ENCODE results near the gene MARCHF10. TPM values are rescaled to one million over a fixed set of nuclear protein-coding genes. Genes with fewer than 3 reads are reported as not detected.

The MARCHF10 gene
- polyA plus RNA-seq, 1 experiment, result 0.14 TPM

- no peak for TF ChIP-seq CTCF (IDR thresholded peaks at IDR 0.05; ENCODE audit: low read depth, low read length)
- Histone ChIP-seq H3K27me3 (ENCODE audit: control insufficient read depth, insufficient read depth, low read length) (no peaks in the 10 kb centered on the region), H3K9me3 (ENCODE audit: control insufficient read depth, insufficient read depth, low read length) (no peaks in the 10 kb centered on the region; the same call in none of the 2 replicates), H3K4me3 (ENCODE audit: low read depth, low read length) (no peak overlapping the region), H3K27ac (ENCODE audit: low read depth, low read length) (no peak overlapping the region)
- DNase-seq (ENCODE audit: low read depth, low spot score), result no peak
- POLR2A ChIA-PET, result no interaction called here
- CTCF ChIA-PET, result interaction anchor here (0.7 kb wide), 1 partner anchor 109 kb away, joined by 3 read pairs; no protein-coding TSS in a partner anchor
These were observed 144.8 kb downstream of the MARCHF10 start for GRCh38 chr17:62663304-62663703.

- no peaks in the 10 kb centered on the region for H3K27me3 ChIP-seq (ENCODE audit: control insufficient read depth, insufficient read depth, low read length)
- H3K9me3 ChIP-seq (ENCODE audit: control insufficient read depth, insufficient read depth, low read length), result no peaks in the 10 kb centered on the region; the same call in none of the 2 replicates
- DNase-seq (ENCODE audit: low read depth, low spot score), result no peak
- no peak overlapping the region for H3K27ac ChIP-seq (ENCODE audit: low read depth, low read length)
- ChIA-PET POLR2A (no interaction called here), CTCF (interaction anchor here (0.7 kb wide), 1 partner anchor 108 kb away, joined by 3 read pairs; no protein-coding TSS in a partner anchor)
- no peak for TF ChIP-seq CTCF (IDR thresholded peaks at IDR 0.05; ENCODE audit: low read depth, low read length)
- no peak overlapping the region for H3K4me3 ChIP-seq (ENCODE audit: low read depth, low read length)
These were observed 145.3 kb downstream of the MARCHF10 start for GRCh38 chr17:62662855-62663254.

GRCh38 chr17:62661337-62661736 lies 146.8 kb downstream of the MARCHF10 start:
- Histone ChIP-seq H3K27me3 (ENCODE audit: control insufficient read depth, insufficient read depth, low read length) (no peaks in the 10 kb centered on the region), H3K9me3 (ENCODE audit: control insufficient read depth, insufficient read depth, low read length) (no peaks in the 10 kb centered on the region; the same call in none of the 2 replicates), H3K27ac (ENCODE audit: low read depth, low read length) (no peak overlapping the region), H3K4me3 (ENCODE audit: low read depth, low read length) (no peak overlapping the region)
- ChIA-PET CTCF (no interaction called here), POLR2A (no interaction called here)
- TF ChIP-seq CTCF (IDR thresholded peaks at IDR 0.05; ENCODE audit: low read depth, low read length), result no peak
- no peak for DNase-seq (ENCODE audit: low read depth, low spot score)

GRCh38 chr17:62660629-62661118 lies 147.4 kb downstream of the MARCHF10 start:
- Histone ChIP-seq H3K9me3 (ENCODE audit: control insufficient read depth, insufficient read depth, low read length) (no peaks in the 10 kb centered on the region; the same call in 1 of the 2 replicates), H3K27me3 (ENCODE audit: control insufficient read depth, insufficient read depth, low read length) (no peaks in the 10 kb centered on the region), H3K4me3 (ENCODE audit: low read depth, low read length) (no peak overlapping the region), H3K27ac (ENCODE audit: low read depth, low read length) (no peak overlapping the region)
- no peak for TF ChIP-seq CTCF (IDR thresholded peaks at IDR 0.05; ENCODE audit: low read depth, low read length)
- DNase-seq (ENCODE audit: low read depth, low spot score), result no peak
- ChIA-PET CTCF (interaction anchor here (0.6 kb wide), 1 partner anchor 175 kb away, joined by 3 read pairs; no protein-coding TSS in a partner anchor), POLR2A (no interaction called here)

- H3K9me3 ChIP-seq (ENCODE audit: control insufficient read depth, insufficient read depth, low read length), result no peaks in the 10 kb centered on the region; the same call in 1 of the 2 replicates
- ChIA-PET CTCF (no interaction called here), POLR2A (no interaction called here)
- peak overlapping the region; percentile 3 for H3K27ac ChIP-seq (ENCODE audit: low read depth, low read length)
- no peaks in the 10 kb centered on the region for H3K27me3 ChIP-seq (ENCODE audit: control insufficient read depth, insufficient read depth, low read length)
- DNase-seq (ENCODE audit: low read depth, low spot score), result no peak
- H3K4me3 ChIP-seq (ENCODE audit: low read depth, low read length), result no peak overlapping the region
- no peak for TF ChIP-seq CTCF (IDR thresholded peaks at IDR 0.05; ENCODE audit: low read depth, low read length)
These were observed 149.8 kb downstream of the MARCHF10 start for GRCh38 chr17:62658136-62658920.
